H1 (cell line): Measurements from ENCODE around the gene DPP10. TPM values are rescaled to one million over a fixed set of nuclear protein-coding genes. Genes with fewer than 3 reads are reported as not detected.

ENCODE experiments used
- CREB1 ChIP-seq: IDR thresholded peaks from 2 replicates; pipeline ENCODE4 v1.6.1; 2012; ENCODE audit warnings: inconsistent platforms
- RFX5 ChIP-seq: IDR thresholded peaks from 2 replicates; pipeline ENCODE4 v1.6.1; 2011; ENCODE audit warnings: low read depth, low read length, improper control_type of control experiment, borderline replicate concordance
- SIRT6 ChIP-seq: IDR thresholded peaks from one replicate; pipeline ENCODE4 v1.7.1; 2012; ENCODE audit warnings: low read length, inconsistent platforms
- SP1 ChIP-seq: IDR thresholded peaks from 2 replicates; pipeline ENCODE4 v1.6.1; 2011; ENCODE audit warnings: low read depth, low read length
- SP2 ChIP-seq: IDR thresholded peaks from 2 replicates; pipeline ENCODE4 v1.6.1; 2012; ENCODE audit warnings: mild to moderate bottlenecking, low read length, inconsistent platforms
- YY1 ChIP-seq: IDR thresholded peaks from 2 replicates; pipeline ENCODE4 v1.6.1; 2011; ENCODE audit warnings: low read depth, mild to moderate bottlenecking, low read length
- polyA plus RNA-seq, 7 experiments: library from polyadenylated mRNA; depleted of rRNA in 3 of 7; stranded (reverse) in 5 of 7; unstranded in 2 of 7; fragments of >200 nt in 5 of 7; fragments of 200-250 nt in 2 of 7; gene quantifications; 1 replicate in 5 of 7; 2 replicates in 1 of 7; 4 replicates in 1 of 7; pipeline versions ENCODE4 v1.2.1 to v1.2.3, GENCODE V29; 2011 to 2013; ENCODE audit warnings: missing spikeins in 2 of 7, mixed read lengths in 2 of 7
- total RNA-seq: library from RNA; stranded (reverse); fragmentation: NEBNext Ultra II Directional; extraction: Animal tissue kit (Norgen Biotek cat#: 25700); gene quantifications from 2 replicates; pipeline ENCODE4 v1.2.1, GENCODE V29; 2021

DPP10 gene
- total and polyA plus RNA-seq, 2 of the 8 experiments (the other 6 are each of a cell fraction or from before 2014, with no cell fraction given): 3.3 to 7.2 TPM

DNA sequence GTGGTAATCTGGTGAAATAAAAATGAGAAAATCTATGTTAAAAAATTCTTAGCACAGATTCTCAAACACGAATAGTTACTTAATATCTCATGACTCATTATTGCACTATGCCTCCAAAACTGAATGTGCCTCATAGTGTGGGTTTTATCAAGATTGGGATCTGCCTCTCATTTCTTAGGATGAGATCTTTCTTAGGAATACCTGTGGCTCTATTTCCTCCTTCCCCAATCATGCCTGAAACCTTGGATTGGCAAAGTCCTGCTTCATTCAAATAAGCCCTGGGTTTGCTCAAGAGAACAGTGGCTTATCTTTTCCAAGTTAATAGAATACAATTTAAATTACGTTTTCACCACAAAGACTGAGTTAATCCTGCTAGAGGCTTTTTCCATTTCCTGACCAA is 100.3 kb downstream of the DPP10 start (continued):
- no peak for TF ChIP-seq YY1
- no peak for TF ChIP-seq RFX5
- TF ChIP-seq SP2: no peak
- TF ChIP-seq CREB1: no peak
- no peak for TF ChIP-seq SP1
- TF ChIP-seq SIRT6: no peak
